PFSK-1 (cell line): ENCODE results near the gene LGI1.

Experiments
- FOXP2 ChIP-seq: optimal IDR thresholded peaks from 2 replicates; pipeline ENCODE3; 2011; ENCODE audit warnings: borderline replicate concordance, control low read depth, inconsistent platforms; ENCODE audit not compliant: insufficient read depth; ENCODE audit errors: extremely low read length, extremely low read depth
- POLR2AphosphoS5 ChIP-seq: IDR thresholded peaks from 2 replicates; pipeline ENCODE4 v1.6.1; 2012; ENCODE audit warnings: low read depth, mild to moderate bottlenecking, control low read depth, low read length, moderate library complexity
- REST ChIP-seq, 2 experiments: IDR thresholded peaks; 2 replicates each; pipeline versions ENCODE4 v1.6.1 to v1.8.0; 2011 to 2012; ENCODE audit warnings: low read depth in 2 of 2, low read length in 2 of 2, control low read depth in 1 of 2, inconsistent platforms in 1 of 2, mild to moderate bottlenecking in 1 of 2, moderate library complexity in 1 of 2; ENCODE audit not compliant: insufficient read depth in 1 of 2
- SIN3A ChIP-seq: IDR thresholded peaks from 2 replicates; pipeline ENCODE4 v1.6.1; 2012; ENCODE audit warnings: mild to moderate bottlenecking, low read length, moderate library complexity, borderline replicate concordance; ENCODE audit not compliant: insufficient read depth
- TAF1 ChIP-seq: IDR thresholded peaks from 2 replicates; pipeline ENCODE4 v1.6.1; 2012; ENCODE audit warnings: low read length, control low read depth, borderline replicate concordance; ENCODE audit not compliant: insufficient read depth

Gene LGI1

GRCh38 chr10:93767724-93768399, 10.1 kb downstream of the LGI1 start:
- no peak for TF ChIP-seq TAF1
- TF ChIP-seq SIN3A = no peak
- no peak for TF ChIP-seq POLR2AphosphoS5
- no peak for TF ChIP-seq REST (IDR thresholded peaks at IDR 0.05; ENCODE audit: insufficient read depth in 1 of 2, low read depth in 2 of 2, low read length in 2 of 2)
- TF ChIP-seq FOXP2 = no peak

- TF ChIP-seq POLR2AphosphoS5 = no peak
- no peak for TF ChIP-seq TAF1
- no peak for TF ChIP-seq SIN3A
- no peak for TF ChIP-seq FOXP2
- TF ChIP-seq REST (IDR thresholded peaks at IDR 0.05; ENCODE audit: insufficient read depth in 1 of 2, low read depth in 2 of 2, low read length in 2 of 2) = no peak
Measured at GRCh38 chr10:93768892-93769291, 11.2 kb downstream of the LGI1 start.

DNA sequence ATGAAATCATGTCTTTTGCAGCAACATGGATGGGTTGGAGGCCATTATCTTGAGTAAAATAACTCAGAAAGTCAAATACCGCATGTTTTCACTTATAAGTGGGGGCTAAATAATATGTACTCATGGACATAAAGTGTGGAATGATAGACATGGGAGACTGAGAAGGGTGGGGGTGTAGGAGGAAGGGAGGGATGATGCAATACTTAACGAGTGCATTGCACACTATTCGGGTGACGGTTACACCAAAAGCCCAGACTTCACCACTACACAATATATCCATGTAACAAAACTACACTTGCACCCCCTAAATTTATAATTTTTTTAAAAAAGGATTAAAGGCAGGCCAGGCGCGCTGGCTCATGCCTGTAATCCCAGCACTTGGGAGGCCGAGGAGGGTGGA, 13.6 kb downstream of the LGI1 start:
- TF ChIP-seq REST (IDR thresholded peaks at IDR 0.05; ENCODE audit: insufficient read depth in 1 of 2, low read depth in 2 of 2, low read length in 2 of 2) = no peak
- TF ChIP-seq POLR2AphosphoS5 = no peak
- no peak for TF ChIP-seq SIN3A
- TF ChIP-seq TAF1 = no peak
- TF ChIP-seq FOXP2 = no peak

GRCh38 chr10:93773120-93773519, 15.4 kb downstream of the LGI1 start:
- no peak for TF ChIP-seq REST (IDR thresholded peaks at IDR 0.05; ENCODE audit: insufficient read depth in 1 of 2, low read depth in 2 of 2, low read length in 2 of 2)
- no peak for TF ChIP-seq FOXP2
- TF ChIP-seq POLR2AphosphoS5 = no peak
- TF ChIP-seq SIN3A = no peak
- TF ChIP-seq TAF1 = no peak

- no peak for TF ChIP-seq FOXP2
- TF ChIP-seq SIN3A = no peak
- TF ChIP-seq TAF1 = no peak
- TF ChIP-seq POLR2AphosphoS5 = no peak
- TF ChIP-seq REST (IDR thresholded peaks at IDR 0.05; ENCODE audit: insufficient read depth in 1 of 2, low read depth in 2 of 2, low read length in 2 of 2) = no peak
Measured at GRCh38 chr10:93773705-93774104, 16.0 kb downstream of the LGI1 start.
